A673 (cell line): ENCODE results near the gene MYO18B.

Experiments
- EZH2 ChIP-seq: fragments of 200-600 bp; sonication (generic); IDR thresholded peaks from 2 replicates; pipeline ENCODE4 v1.6.1; 2017; ENCODE audit warnings: borderline replicate concordance, low read depth, mild to moderate bottlenecking, mixed read lengths, antibody characterized with exemption, low read length; ENCODE audit not compliant: poor library complexity, severe bottlenecking
- TF ChIP-seq, protein P1 (sequence below): fragments of 300-800, 200-600 bp; sonication (generic); conservative IDR thresholded peaks from 2 replicates; pipeline ENCODE4 v1.5.1; 2017; ENCODE audit warnings: low read depth, mild to moderate bottlenecking, antibody characterized with exemption, low read length, moderate library complexity, mixed read lengths

- TF ChIP-seq, protein P1, sequence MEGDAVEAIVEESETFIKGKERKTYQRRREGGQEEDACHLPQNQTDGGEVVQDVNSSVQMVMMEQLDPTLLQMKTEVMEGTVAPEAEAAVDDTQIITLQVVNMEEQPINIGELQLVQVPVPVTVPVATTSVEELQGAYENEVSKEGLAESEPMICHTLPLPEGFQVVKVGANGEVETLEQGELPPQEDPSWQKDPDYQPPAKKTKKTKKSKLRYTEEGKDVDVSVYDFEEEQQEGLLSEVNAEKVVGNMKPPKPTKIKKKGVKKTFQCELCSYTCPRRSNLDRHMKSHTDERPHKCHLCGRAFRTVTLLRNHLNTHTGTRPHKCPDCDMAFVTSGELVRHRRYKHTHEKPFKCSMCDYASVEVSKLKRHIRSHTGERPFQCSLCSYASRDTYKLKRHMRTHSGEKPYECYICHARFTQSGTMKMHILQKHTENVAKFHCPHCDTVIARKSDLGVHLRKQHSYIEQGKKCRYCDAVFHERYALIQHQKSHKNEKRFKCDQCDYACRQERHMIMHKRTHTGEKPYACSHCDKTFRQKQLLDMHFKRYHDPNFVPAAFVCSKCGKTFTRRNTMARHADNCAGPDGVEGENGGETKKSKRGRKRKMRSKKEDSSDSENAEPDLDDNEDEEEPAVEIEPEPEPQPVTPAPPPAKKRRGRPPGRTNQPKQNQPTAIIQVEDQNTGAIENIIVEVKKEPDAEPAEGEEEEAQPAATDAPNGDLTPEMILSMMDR = no peak
- TF ChIP-seq EZH2 = no peak
Measured at GRCh38 chr22:26016916-26017315, 274.9 kb downstream of the MYO18B start.
